ENCODE data around the gene TMED7. TPM values are rescaled to one million over a fixed set of nuclear protein-coding genes. Genes with fewer than 3 reads are reported as not detected.

The TMED7 gene
- total RNA-seq, 3 donors from 2014 or later (not counting 1 experiment from before 2014, with no cell fraction given), result 40.6 to 48.8 (median 48.1) TPM

DNA sequence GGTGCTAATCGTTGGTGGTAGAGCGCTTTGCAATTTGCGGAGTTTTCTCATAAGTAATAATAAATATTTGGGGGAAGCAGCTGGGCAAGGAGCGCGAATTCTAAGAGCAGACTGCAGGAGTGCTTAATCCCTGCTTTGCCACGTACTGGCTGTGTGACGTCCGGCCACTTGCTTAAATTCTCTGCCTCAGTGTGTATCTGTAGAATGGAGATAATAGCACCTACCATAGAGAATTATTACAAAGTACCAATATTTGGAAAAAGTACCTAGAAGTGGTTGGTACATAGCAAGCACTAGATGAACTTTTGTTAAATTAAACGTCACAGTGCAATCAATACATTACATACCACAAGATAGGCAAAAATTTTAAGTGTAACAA, 598 bp upstream of the TMED7 start:
- peak; percentile 6 to 14 (median 7) for ATAC-seq
- WGBS (ENCODE audit: insufficient coverage), result 0% methylated on average over 6 of the region's 9 CpGs
- peaks cover 0 to 2% of the 10 kb centered on the region in 2 donors for H3K27me3 Mint-ChIP-seq (ENCODE audit: low read depth in 2 of 2)
- H3K27ac Mint-ChIP-seq, result no peak overlapping the region
- Histone ChIP-seq H3K27me3 (ENCODE audit: control insufficient read depth, insufficient read depth, low read length) (no peaks in the 10 kb centered on the region), H3K4me1 (ENCODE audit: control insufficient read depth, insufficient read depth, low read length) (peaks cover 11% of the 10 kb centered on the region), H3K9me3 (ENCODE audit: control insufficient read depth, insufficient read depth, low read length) (no peaks in the 10 kb centered on the region), H3K4me3 (ENCODE audit: low read length) (peak overlapping the region; percentile 83), H3K27ac (ENCODE audit: low read length) (peak overlapping the region; percentile 94), H3K36me3 (ENCODE audit: control insufficient read depth, insufficient read depth, low read length) (peaks cover 7% of the 10 kb centered on the region)
- H3K9me3 Mint-ChIP-seq, result no peaks in the 10 kb centered on the region
- H3K36me3 Mint-ChIP-seq, result no peaks in the 10 kb centered on the region
- H3K4me1 Mint-ChIP-seq, result peaks cover 21 to 28% of the 10 kb centered on the region in 2 donors
- TF ChIP-seq, protein P1, sequence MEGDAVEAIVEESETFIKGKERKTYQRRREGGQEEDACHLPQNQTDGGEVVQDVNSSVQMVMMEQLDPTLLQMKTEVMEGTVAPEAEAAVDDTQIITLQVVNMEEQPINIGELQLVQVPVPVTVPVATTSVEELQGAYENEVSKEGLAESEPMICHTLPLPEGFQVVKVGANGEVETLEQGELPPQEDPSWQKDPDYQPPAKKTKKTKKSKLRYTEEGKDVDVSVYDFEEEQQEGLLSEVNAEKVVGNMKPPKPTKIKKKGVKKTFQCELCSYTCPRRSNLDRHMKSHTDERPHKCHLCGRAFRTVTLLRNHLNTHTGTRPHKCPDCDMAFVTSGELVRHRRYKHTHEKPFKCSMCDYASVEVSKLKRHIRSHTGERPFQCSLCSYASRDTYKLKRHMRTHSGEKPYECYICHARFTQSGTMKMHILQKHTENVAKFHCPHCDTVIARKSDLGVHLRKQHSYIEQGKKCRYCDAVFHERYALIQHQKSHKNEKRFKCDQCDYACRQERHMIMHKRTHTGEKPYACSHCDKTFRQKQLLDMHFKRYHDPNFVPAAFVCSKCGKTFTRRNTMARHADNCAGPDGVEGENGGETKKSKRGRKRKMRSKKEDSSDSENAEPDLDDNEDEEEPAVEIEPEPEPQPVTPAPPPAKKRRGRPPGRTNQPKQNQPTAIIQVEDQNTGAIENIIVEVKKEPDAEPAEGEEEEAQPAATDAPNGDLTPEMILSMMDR (IDR thresholded peaks at IDR 0.05), result no peak
- no peak for DNase-seq
- H3K4me3 Mint-ChIP-seq, result no peak overlapping the region
- intact Hi-C loops (cut with micrococcal nuclease), result loop anchor here (2.0 kb wide), 2 partner anchors 82 to 214 kb away; partner anchors contain the start of genes AP3S1, ATG12 and FEM1C

DNA sequence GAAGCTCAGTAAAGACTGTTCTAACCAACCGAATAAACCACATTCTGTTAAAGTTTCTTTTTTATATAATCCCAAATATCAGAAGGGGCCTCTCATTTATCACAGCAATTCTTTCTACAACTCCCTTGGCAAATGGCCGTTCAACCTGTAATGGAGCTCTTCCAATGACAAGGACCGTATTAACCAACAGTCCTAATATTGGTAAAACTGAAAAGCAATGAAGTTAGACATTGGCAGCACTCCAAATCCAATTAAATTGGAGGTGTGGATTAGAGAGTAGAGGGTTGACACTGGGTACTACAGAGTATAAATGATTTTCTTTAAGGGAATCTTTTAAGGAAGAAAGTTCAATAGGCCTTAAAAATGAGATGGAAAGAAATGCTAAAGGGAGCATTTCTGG, 842 bp downstream of the TMED7 start:
- intact Hi-C loops (cut with micrococcal nuclease), result loop anchor here (2.0 kb wide), 1 partner anchor 22 kb away; the partner anchor contains the start of gene TICAM2
- H3K36me3 Mint-ChIP-seq, result peaks cover 4% of the 10 kb centered on the region
- H3K27ac ChIP-seq (ENCODE audit: low read length), result peak overlapping the region; percentile 94
- H3K4me1 ChIP-seq (ENCODE audit: control insufficient read depth, insufficient read depth, low read length), result peaks cover 11% of the 10 kb centered on the region
- no peak overlapping the region for H3K4me3 Mint-ChIP-seq
- ATAC-seq (no peak), DNase-seq (peak in 1 of 2 donors; percentile 38)
- no peaks in the 10 kb centered on the region for H3K9me3 ChIP-seq (ENCODE audit: control insufficient read depth, insufficient read depth, low read length)
- H3K36me3 ChIP-seq (ENCODE audit: control insufficient read depth, insufficient read depth, low read length), result peaks cover 12% of the 10 kb centered on the region
- H3K4me1 Mint-ChIP-seq, result peaks cover 24 to 31% of the 10 kb centered on the region in 2 donors
- peak overlapping the region; percentile 83 for H3K4me3 ChIP-seq (ENCODE audit: low read length)
- no peaks in the 10 kb centered on the region for H3K9me3 Mint-ChIP-seq
- TF ChIP-seq, protein P1 (IDR thresholded peaks at IDR 0.05), result no peak
- no peaks in the 10 kb centered on the region for H3K27me3 ChIP-seq (ENCODE audit: control insufficient read depth, insufficient read depth, low read length)
- H3K27ac Mint-ChIP-seq, result no peak overlapping the region
- WGBS (ENCODE audit: insufficient coverage), result 59% methylated on average over 3 of the region's 3 CpGs
- H3K27me3 Mint-ChIP-seq (ENCODE audit: low read depth in 2 of 2), result peaks cover 0 to 2% of the 10 kb centered on the region in 2 donors

DNA sequence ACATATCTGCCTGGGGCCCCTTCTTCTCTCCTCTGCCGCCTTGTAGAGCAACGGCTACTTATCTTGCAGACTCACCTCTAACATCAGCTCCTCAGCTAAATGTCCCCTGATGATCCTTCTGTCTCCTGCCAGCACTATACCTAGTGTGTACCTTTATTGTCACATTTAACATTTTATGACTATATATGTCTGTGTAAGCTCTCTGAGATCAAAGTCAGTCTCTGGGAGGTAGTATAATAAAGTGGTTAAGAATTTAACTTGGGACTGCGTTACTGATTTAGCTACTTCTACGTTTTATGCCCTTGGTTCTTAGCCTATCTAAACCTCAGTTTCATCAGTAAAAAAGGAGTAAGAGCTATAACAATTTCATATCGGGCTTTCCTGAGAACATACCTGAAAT, 2.2 kb downstream of the TMED7 start:
- 85% methylated on average over 5 of the region's 5 CpGs for WGBS (ENCODE audit: insufficient coverage)

More for the DNA sequence above, 2.2 kb downstream of the TMED7 start:
- H3K27ac ChIP-seq (ENCODE audit: low read length), result no peak overlapping the region
- TF ChIP-seq, protein P1 (IDR thresholded peaks at IDR 0.05), result no peak
- H3K4me3 ChIP-seq (ENCODE audit: low read length), result no peak overlapping the region
- H3K9me3 ChIP-seq (ENCODE audit: control insufficient read depth, insufficient read depth, low read length), result no peaks in the 10 kb centered on the region
- DNase-seq (no peak), ATAC-seq (no peak)
- no peak overlapping the region for H3K4me3 Mint-ChIP-seq
- H3K4me1 Mint-ChIP-seq, result peaks cover 24 to 31% of the 10 kb centered on the region in 2 donors
- H3K27ac Mint-ChIP-seq, result no peak overlapping the region
- peaks cover 7% of the 10 kb centered on the region for H3K36me3 Mint-ChIP-seq
- H3K27me3 ChIP-seq (ENCODE audit: control insufficient read depth, insufficient read depth, low read length), result no peaks in the 10 kb centered on the region
- intact Hi-C loops (cut with micrococcal nuclease), result loop anchor here (2.0 kb wide), 1 partner anchor 21 kb away; the partner anchor contains the start of gene TICAM2
- H3K36me3 ChIP-seq (ENCODE audit: control insufficient read depth, insufficient read depth, low read length), result peaks cover 24% of the 10 kb centered on the region
- H3K9me3 Mint-ChIP-seq, result no peaks in the 10 kb centered on the region
- no peaks in the 10 kb centered on the region for H3K27me3 Mint-ChIP-seq (ENCODE audit: low read depth in 2 of 2)
- peaks cover 11% of the 10 kb centered on the region for H3K4me1 ChIP-seq (ENCODE audit: control insufficient read depth, insufficient read depth, low read length)
